GM21737 (cell line): ENCODE measurements around the gene ANKRD40CL.
A peak's percentile ranks its signal among the peaks of the same experiment; 100 is the strongest.

Experiments used
- ATAC-seq: cut with Tn5 transposase; IDR thresholded peaks from one replicate; pipeline ENCODE4 v1.9.1; 2021; ENCODE audit warnings: mild to moderate bottlenecking, moderate library complexity; ENCODE audit not compliant: unreplicated experiment

ANKRD40CL gene

DNA sequence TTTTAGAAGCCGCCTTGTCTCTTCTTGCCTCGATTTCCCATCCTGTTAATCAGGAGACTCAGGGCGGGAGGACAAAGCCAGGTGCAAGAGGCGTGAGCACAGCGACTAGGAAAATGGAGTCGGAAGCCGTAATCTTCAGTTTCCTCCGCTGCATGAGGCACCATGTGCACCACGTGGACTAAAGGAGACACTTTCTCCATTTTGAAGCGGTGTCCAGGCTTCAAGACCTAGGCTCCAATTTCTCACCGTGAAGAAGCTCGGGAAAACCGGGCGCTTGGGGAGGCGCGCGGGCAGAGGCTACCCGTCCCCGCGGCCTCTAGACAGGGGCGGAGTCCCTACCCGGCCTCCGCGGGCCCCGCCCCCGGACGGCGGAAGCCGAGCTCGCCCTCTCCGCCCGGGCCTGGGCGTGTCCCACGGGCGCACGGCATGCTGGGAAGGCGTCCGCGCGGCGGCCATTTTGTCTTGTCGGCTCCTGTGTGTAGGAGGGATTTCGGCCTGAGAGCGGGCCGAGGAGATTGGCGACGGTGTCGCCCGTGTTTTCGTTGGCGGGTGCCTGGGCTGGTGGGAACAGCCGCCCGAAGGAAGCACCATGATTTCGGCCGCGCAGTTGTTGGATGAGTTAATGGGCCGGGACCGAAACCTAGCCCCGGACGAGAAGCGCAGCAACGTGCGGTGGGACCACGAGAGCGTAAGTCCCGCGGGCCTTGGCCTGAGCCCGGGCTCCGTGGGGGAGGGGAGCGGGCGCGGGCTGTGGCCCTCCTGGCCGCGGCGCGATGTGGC, 48.0 kb downstream of the ANKRD40CL start, which contains the start of gene LUC7L3:
Gene LUC7L3, plus strand, starts transcription at position 460 of the 780 bp plus-strand sequence. Its CDS starts 130 bp downstream, at position 590.
- ATAC-seq, result peak; percentile 87

- ATAC-seq, result no peak
Measured at GRCh38 chr17:50715471-50715870, 51.8 kb downstream of the ANKRD40CL start.

DNA sequence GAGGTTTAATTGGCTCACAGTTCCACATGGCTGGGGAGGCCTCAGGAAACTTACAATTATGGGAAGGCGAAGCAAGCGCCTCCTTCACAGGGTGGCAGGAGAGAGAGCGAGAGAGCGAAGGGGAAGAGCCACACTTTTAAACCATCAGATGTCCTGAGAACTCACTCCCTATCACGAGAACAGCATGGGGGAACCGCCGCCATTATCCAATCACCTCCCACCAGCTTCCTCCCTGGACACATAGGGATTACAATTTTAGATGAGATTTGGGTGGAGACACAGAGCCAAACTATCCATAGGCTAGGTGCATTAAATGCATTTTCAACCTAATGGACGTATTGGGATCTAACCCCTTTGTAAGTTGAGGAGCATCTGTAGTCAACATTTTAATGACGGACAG, 54.7 kb downstream of the ANKRD40CL start:
- ATAC-seq, result no peak
